ENCODE measurements around the gene CELSR3.

GRCh38 chr3:48707157-48707556 is 44.5 kb upstream of the CELSR3 start:
- TF ChIP-seq POLR2A (IDR thresholded peaks at IDR 0.05; ENCODE audit: low read depth) (no peak), CTCF (IDR thresholded peaks at IDR 0.05) (no peak), POLR2AphosphoS5 (IDR thresholded peaks at IDR 0.05) (no peak)
